BJ (cell line): ENCODE measurements around the gene DHX32. TPM values are rescaled to one million over a fixed set of nuclear protein-coding genes. Genes with fewer than 3 reads are reported as not detected.

Experiments used
- CTCF ChIA-PET: fragments of 350-600 bp; formaldehyde crosslinking; extraction: SDS; loops from one replicate; lab custom pipeline; 2021; ENCODE audit warnings: antibody characterized with exemption, inconsistent platforms; lab: Yijun Ruan, JAX
- POLR2A ChIA-PET: fragments of 300-600 bp; sonication (Branson Sonifier 250); formaldehyde crosslinking; extraction: SDS; loops from one replicate; lab custom pipeline; 2021; ENCODE audit warnings: antibody characterized with exemption; lab: Charles Lee
- DNase-seq: peaks from one replicate; pipeline ENCODE4 v3.0.0-alpha.2; 2011; ENCODE audit warnings: low read depth
- H3K27me3 ChIP-seq: 2 replicates; pipeline ENCODE4 v1.6.0; 2011; ENCODE audit warnings: low read length; ENCODE audit not compliant: control insufficient read depth, insufficient read depth
- H3K36me3 ChIP-seq: 2 replicates; pipeline ENCODE4 v1.5.1; 2011; ENCODE audit warnings: low read length; ENCODE audit not compliant: control insufficient read depth, insufficient read depth
- H3K4me3 ChIP-seq: 2 replicates; pipeline ENCODE4 v1.5.1; 2011; ENCODE audit warnings: low read depth, mild to moderate bottlenecking, control low read depth, low read length
- polyA plus RNA-seq: library from polyadenylated mRNA; depleted of rRNA; stranded (reverse); fragments of >200 nt; gene quantifications from 2 replicates; pipeline ENCODE4 v1.2.3, GENCODE V29; 2011; rRNA removed
- small RNA-seq: library from RNA; depleted of rRNA; stranded (forward); fragments of <200 nt; gene quantifications from one replicate; pipeline ENCODE3, GENCODE V24; 2012; ENCODE audit warnings: low replicate concordance, low read depth; ENCODE audit not compliant: insufficient read length
- TF ChIP-seq, protein P1 (sequence below): IDR thresholded peaks from 2 replicates; pipeline ENCODE4 v1.5.1; 2011; ENCODE audit warnings: low read depth, mild to moderate bottlenecking, control low read depth, inconsistent platforms, low read length, moderate library complexity; ENCODE audit not compliant: insufficient read depth

DHX32 gene
- polyA plus RNA-seq, 1 experiment = 18.2 TPM

- no peak for DNase-seq
- peaks cover 15% of the 10 kb centered on the region for H3K36me3 ChIP-seq
- no peak overlapping the region for H3K4me3 ChIP-seq
- no peaks in the 10 kb centered on the region for H3K27me3 ChIP-seq
- TF ChIP-seq, protein P1, sequence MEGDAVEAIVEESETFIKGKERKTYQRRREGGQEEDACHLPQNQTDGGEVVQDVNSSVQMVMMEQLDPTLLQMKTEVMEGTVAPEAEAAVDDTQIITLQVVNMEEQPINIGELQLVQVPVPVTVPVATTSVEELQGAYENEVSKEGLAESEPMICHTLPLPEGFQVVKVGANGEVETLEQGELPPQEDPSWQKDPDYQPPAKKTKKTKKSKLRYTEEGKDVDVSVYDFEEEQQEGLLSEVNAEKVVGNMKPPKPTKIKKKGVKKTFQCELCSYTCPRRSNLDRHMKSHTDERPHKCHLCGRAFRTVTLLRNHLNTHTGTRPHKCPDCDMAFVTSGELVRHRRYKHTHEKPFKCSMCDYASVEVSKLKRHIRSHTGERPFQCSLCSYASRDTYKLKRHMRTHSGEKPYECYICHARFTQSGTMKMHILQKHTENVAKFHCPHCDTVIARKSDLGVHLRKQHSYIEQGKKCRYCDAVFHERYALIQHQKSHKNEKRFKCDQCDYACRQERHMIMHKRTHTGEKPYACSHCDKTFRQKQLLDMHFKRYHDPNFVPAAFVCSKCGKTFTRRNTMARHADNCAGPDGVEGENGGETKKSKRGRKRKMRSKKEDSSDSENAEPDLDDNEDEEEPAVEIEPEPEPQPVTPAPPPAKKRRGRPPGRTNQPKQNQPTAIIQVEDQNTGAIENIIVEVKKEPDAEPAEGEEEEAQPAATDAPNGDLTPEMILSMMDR = no peak
- POLR2A ChIA-PET = no interaction called here
- CTCF ChIA-PET = interaction anchor here (0.5 kb wide), 1 partner anchor 496 kb away, joined by 3 read pairs; no protein-coding TSS in a partner anchor
These were observed 85.4 kb downstream of the DHX32 start for GRCh38 chr10:125795637-125796190.

DNA sequence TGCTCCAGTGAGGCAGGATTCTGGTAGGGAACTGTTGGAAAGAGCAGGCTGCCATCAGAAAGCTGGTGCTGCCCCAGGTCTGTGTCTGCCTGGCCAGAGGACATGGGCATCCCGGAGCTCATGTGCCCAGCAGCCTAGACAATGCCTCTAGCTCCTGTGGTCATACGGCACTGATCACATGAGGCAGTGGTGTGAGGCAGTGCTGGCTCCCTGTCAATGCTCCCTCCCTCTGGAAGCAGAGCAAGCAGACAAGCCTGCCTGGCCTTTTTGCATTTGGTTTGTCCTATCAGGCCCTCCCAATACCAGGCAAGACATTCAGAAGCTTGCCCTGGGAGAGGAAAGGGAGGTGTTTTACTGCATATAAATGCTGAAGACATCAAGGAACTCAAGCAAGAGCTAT is 86.0 kb downstream of the DHX32 start:
- POLR2A ChIA-PET = no interaction called here
- TF ChIP-seq, protein P1 = no peak
- peaks cover 15% of the 10 kb centered on the region for H3K36me3 ChIP-seq
- CTCF ChIA-PET = no interaction called here
- no peak overlapping the region for H3K4me3 ChIP-seq
- DNase-seq = no peak
- H3K27me3 ChIP-seq = no peaks in the 10 kb centered on the region

DNA sequence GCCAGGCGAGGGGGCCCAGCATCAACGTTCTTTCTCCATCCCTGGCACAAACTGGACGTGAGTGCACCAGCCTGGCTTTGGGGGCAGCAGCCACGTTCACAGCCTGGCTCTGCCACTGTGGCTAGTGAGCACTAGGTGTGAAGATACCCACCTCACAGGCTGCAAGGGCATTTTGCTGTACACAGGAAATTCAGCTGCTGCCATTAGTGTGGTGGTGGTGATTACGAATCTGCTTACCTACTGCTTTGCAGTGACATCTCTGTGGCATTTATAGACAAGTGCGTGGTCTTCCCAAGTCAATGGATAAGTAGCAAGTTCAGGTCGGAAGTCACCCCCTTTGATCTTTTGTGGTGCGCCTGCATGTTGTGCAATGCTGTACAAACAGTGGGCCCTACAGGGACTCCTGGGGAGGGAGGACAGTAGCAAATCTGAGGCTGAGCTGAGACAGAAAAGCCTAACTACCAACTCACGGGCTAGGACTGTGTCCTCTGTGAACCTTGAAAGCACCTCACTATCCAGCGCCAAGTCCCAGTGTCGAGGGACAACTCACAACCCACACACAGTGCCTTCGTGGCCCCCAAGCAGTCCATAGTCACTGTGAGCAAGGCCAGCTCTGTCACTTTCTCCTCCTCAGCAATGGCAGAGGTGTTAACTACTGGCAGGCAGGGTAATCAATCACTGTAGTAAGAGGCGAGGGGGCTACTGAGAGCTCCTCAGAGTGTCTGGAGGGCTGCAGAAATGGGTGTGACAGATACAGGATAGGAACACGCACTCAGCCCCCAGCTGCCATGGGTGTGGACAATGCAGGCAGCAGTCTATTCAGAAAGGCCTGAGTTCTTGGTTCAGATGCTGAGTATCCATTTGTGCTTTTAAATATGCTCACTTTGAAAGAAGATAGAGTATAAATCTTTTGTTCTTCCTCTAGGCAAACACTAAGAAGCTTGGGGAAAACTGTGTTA is 88.5 kb downstream of the DHX32 start:
- ChIA-PET CTCF (no interaction called here), POLR2A (no interaction called here)
- TF ChIP-seq, protein P1 = no peak
- H3K36me3 ChIP-seq = peaks cover 17% of the 10 kb centered on the region
- DNase-seq = no peak
- no peaks in the 10 kb centered on the region for H3K27me3 ChIP-seq
- H3K4me3 ChIP-seq = no peak overlapping the region

GRCh38 chr10:125788156-125789034 is 92.7 kb downstream of the DHX32 start:
- ChIA-PET POLR2A (no interaction called here), CTCF (no interaction called here)
- Histone ChIP-seq H3K4me3 (no peak overlapping the region), H3K36me3 (peaks cover 12% of the 10 kb centered on the region), H3K27me3 (no peaks in the 10 kb centered on the region)
- DNase-seq = no peak
- TF ChIP-seq, protein P1 = no peak

Small RNA genes lying within 50 kb of the gene (small RNA-seq; reads per million reads assigned to genes)
- 3.8 reads per million, percentile 50 among the genes with 10 or more reads in this experiment for gene MIR4484
- not detected for gene RF00017
- not detected for gene RNU2-42P

Other genes starting within 250 kb of the DHX32 start
- 0.11 TPM in 1 of 2 replicates, not detected in the other for gene TEX36, start 198.1 kb downstream of the DHX32 start, polyA plus RNA-seq
- 15.7 and 20.1 TPM in 2 replicates for gene EDRF1, start 161.6 kb downstream of the DHX32 start, polyA plus RNA-seq
- gene MMP21, start 105.5 kb downstream of the DHX32 start, polyA plus RNA-seq = not detected in 2 replicates
- gene UROS, start 58.0 kb downstream of the DHX32 start, polyA plus RNA-seq = 56.6 and 61.0 TPM in 2 replicates
- 13.2 and 33.0 TPM in 2 replicates for gene BCCIP, start 57.7 kb downstream of the DHX32 start, polyA plus RNA-seq
- gene FANK1, start 15.3 kb upstream of the DHX32 start, polyA plus RNA-seq = 1.8 and 2.4 TPM in 2 replicates